GM18499 (cell line): Measurements from ENCODE around the gene IP6K2.

ENCODE experiments used
- ATAC-seq: cut with Tn5 transposase; IDR thresholded peaks from one replicate; pipeline ENCODE4 v1.9.1; 2021; ENCODE audit warnings: moderate number of reproducible peaks; ENCODE audit not compliant: insufficient read depth, unreplicated experiment

IP6K2 gene

GRCh38 chr3:48692551-48692950, 24.5 kb downstream of the IP6K2 start:
- ATAC-seq, result no peak

DNA sequence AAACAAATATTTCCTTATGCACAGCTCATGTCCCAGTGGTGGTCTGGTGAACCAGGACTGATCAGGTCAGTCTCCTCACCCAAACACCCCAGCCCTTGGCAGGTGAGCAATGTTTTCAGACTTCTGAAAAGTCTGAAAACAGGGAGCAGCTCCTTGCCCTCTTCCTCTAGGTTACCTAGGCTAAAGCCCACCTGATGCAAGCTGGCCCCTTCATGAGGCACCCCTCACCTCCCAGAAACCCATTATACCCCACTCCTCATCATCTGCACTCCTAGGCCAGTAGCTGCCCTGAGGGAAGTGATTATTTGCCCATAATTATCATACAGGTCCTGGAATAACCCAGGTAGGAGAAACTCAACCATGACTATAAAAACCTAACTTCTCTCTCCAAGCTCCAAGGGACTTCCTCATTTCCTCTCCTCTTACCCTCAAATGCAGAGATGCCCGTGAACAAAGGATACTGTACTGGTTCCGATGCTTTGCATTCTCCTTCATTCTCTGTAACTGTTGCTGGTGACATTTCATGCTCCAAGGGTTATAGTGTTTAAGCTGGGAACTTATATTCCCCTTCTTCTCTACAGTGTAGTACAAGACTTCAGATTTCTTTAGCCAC, 26.1 kb downstream of the IP6K2 start:
- ATAC-seq, result no peak

DNA sequence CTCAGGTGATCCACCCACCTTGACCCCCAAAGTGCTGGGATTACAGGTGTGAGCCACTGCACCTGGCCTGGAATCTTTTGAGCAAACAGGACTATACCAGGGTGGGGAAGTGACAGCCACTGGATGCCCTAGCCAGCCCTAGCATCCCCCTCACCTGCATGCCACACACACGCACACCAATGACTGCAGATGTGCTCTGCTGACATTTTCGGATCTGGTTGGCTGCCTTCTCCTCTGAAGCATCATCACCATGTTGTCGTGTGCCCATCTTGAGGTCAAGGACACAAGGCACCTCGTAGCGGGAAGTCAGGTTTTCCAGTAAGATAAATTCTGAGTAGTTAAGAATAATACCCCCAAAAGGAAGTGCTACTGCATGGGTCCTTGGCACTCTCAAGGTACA, 27.6 kb downstream of the IP6K2 start:
- ATAC-seq, result no peak

DNA sequence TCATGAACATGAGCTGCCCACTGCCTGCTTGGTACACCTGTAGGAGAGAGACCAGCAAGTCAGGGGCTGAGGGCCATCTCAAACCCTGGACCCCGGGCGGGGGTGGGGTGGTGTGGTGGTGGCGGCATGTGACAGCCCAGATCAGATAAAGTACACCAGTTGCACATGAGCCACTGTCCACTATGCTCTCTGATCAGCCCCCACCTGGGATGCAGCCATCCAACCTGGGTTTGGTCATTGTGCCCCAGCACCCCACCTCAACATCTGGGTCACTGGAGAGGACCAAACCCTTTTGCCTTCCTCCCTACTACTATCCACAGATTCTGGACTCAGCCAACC, 28.3 kb downstream of the IP6K2 start:
- ATAC-seq, result no peak

GRCh38 chr3:48688032-48688736, 28.8 kb downstream of the IP6K2 start:
- ATAC-seq, result no peak

DNA sequence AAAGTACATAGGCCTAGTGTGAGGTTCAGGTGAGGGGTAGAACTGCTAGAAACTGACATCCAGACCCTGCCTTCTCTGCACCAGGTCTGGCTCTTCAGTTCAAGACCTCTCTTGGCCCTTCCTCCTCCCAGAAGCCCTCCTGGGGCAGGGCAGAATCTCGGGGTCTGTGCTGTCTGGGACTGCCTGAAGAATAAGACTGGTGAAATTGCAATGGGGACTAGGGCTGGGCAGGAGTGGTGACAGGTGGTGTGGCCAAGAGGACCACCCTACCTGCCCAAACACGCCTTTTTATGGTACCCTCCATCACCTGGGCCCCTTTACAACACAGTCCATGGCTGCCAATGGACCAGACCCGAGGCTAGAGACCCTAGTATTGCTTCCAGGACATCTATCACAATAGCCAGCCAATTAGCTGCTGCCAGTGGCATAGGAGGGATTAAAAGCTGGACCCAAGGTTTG, 29.8 kb downstream of the IP6K2 start:
- ATAC-seq, result no peak

DNA sequence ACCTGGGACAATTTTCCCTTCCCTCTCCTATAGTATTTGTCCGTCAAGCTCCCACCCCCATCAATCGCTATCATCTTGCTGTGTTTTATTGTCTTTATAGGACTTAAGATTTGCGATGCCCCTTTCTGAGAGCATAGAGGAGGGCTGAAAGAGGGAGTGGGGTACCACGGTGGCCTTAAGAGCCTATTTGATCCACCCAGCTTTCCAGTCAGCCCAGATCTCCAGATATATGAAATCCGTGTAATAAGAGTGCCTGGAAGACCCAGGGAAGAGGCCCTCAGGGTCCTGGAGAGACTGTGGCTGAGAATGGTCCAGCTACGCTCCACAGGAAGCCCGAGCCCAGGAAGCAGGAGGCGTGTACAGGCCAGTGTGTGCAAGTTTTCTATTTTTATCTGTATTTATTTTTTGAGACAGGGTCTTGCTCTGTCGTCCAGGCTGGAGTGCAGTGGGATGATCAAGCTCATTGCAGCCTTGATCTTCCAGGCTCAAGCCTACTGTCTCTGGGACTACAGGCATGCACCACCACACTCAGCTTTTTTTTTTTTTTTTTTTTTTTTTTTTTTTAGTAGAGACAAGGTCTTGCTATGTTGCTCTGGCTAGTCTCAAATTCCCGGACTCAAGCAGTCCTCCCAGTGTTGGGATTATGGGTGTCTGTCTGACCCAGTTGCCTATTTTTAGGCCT, 30.3 kb downstream of the IP6K2 start:
- no peak for ATAC-seq

GRCh38 chr3:48685603-48686511, 31.2 kb downstream of the IP6K2 start, which contains the start of gene NCKIPSD:
Gene NCKIPSD (minus strand): TSS chr3:48685915. CDS start chr3:48685807, 108 bp downstream.
- ATAC-seq, result peak; percentile 42

DNA sequence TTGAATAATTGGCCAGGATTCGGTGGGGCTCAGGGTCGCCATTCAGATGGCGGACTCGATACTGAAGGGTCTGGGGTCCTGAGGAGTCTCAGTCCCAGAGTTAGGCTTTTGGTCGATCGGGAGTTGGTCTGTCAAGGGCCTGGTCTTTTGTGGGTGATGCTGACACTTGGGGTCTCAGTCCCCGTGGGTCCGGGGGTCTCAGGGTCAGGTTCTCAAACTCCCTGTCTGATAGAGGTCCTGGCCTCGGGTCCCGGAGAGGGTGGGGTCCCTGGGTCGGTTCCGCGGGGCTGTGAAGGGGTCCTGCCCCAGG, 31.8 kb downstream of the IP6K2 start:
- no peak for ATAC-seq

DNA sequence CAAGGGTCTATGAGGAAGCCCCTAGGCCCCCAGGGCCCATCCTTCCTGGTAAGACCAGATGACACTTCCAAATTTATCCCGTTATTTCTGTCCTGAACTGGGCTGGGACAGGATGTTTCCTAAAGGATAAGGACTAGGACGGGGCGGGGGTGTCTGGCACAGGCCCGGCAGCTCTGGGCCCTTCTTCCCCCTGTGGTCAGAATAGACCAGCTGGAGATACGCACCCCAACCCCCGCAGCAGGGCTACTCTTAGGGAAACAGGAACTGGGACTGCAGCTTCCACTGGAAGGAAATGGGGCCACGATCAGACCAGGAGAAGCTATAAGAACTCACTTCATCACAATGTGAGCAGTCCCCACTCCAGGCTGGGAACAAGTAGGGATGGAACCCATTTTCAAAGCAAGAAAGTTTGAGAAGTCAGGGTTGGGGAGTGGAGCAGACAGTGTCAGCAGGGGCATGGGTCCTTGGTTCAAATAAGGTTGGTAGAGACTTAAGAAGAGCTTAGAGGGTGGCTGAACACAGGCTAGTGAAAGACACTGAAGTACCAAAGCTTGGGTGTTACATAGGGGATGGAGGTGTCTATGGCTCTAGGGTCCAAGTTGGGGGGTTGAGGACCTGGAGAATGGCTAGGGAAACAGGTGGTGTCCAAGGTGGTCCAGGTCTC, 32.4 kb downstream of the IP6K2 start:
- no peak for ATAC-seq

DNA sequence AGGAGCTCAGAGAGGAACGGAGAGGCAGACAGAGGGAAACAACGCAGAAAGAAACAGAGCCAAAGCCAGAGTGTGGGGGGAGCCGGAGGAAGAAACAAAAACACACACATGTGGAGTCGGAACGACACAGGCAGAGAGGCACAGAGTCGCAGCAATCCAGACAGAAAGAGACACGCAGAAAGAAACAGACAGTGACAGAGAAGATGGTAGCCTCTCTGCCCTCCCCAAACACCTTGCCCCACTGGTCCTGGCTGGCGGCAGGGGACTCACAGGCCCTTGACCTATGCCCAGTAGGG, 33.0 kb downstream of the IP6K2 start:
- no peak for ATAC-seq

GRCh38 chr3:48682786-48683185, 34.2 kb downstream of the IP6K2 start:
- ATAC-seq, result no peak

- ATAC-seq, result no peak
Observed at GRCh38 chr3:48681974-48682610, 34.9 kb downstream of the IP6K2 start.

- ATAC-seq, result no peak
Observed at GRCh38 chr3:48681541-48681880, 35.5 kb downstream of the IP6K2 start.

DNA sequence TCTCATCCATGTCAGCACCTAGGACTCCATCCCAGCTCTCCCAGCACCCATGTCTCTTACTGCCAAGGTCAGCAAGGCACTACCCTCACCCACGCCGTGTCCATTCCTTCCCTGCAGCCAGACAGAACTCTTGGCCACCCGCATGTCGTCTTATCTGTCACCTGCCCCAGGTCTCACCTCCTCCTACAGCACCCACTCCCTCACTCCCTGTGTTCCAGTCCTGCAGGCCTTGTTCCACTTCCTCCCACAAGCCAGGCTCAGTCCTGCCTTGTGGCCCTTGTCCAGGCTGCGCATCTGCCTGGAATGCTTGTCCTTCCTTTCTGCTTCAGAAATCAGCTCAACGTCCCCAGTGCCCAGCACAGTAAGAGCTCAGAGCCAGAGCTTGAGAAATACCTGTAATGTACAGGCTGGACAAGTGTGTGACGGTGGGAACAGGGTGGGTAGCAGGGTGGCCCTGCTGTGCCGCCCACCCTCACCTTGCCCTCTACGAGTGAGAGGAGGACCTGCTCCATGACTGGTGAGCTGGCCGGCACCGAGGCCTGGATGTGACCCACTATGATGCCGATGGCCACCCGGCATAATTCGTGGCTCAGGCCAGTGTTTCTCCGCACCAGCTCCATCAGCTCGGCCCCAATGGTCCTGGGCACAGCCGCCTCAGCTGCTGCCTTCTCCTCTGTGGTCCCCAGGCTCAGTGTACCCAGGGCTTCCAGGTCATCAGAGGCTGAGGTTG, 36.0 kb downstream of the IP6K2 start:
- no peak for ATAC-seq

DNA sequence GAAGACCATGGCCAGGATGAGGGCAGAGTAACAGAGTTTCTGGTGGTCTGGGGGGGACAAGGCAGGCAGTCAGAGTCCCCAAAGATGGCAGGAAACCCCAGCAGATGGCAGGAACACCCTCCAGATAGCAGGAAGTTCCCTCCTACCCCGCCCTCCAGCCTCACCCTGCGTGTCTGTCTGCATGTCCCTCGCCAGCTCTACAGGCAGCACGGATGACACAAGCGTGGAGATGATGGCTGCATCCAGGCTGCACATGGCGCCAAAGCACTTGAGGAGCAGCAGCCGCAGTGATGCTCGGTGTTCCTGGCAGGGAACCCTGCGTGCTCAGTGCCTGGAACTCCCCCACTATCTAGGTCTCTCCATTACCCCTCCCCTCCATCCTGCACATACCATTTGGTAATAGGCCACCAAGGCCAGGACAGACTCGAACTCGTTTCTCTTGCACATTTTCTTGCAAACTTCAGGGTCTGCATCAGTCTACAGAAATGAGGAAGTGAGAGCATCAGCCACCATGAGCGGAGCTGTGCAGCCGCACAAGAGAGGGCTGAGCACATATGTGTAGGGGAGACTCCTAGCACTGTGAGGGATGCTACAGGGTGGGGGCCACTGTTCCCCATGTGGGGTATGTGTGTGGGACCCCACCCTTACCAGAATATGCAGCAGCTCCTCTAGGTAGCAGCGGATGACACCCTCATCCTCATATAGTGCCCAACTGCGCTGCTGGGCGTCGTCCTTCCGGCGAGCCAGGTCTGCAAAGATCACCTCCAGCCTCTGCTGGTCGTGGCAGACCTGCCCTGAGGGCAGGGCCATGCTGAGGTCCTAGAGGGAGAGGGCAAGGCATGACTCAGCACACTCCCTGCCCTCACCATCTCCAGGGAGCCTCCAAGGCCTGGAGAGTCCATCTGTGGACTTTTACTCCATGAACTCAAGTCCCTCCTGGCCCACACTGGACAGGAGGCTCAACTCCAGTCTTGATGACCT, 37.3 kb downstream of the IP6K2 start:
- ATAC-seq, result no peak

DNA sequence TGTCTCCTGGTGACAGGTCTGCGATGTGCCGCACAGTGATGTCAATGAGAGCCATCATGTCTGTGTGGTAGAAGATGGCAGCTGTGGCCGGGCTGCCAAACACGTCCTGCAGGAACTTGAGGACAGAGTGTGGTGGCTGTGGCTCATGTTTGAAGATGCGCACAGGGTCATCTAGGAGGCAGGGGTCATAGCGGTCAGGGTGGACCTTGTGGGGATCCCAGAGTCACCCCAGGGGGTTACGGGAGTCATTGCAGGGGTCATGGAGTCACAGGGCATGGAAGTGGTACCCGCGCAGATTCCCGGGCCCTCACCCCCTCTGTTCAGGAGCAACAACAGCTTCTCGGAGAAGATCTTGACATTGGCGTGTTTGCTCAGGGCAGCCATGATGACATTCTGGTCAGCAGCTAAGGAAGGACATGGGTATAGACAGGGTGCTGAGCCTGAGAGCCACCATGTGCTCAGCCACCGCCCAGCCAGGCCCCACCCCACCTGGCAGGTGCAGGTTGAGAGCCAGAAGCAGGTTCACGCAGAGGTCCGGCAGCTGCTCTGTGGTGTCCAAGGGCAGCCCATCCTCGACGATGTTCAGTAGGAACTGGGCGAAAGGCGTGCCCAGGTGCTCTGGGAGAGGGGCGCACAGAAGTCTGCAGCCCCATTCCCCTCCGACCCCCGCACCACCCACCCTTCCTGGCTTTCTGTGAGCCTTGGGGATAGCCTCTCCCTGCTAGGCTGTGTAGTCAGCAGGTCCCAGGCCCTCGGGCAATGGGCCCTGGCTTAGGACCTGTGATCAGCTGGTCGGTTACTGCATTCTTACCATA, 38.2 kb downstream of the IP6K2 start:
- ATAC-seq, result no peak
